Stimulated activated CD8-positive, alpha-beta memory T cell treated with anti-CD3 and anti-CD28 coated beads, Interleukin-4, amount 100 ng/mL, for 4 hours (primary cell): Measurements from ENCODE around the gene PABPN1L.

Source experiments
- DNase-seq, 2 donors: peaks; one replicate each; pipeline ENCODE4 v3.0.0-alpha.2; 2020; ENCODE audit warnings: low read depth in 2 of 2, low spot score in 1 of 2

The PABPN1L gene

GRCh38 chr16:88814144-88814502 is 52.3 kb downstream of the PABPN1L start:
- DNase-seq = no peak
